Measurements from ENCODE around the gene TCF7L1.

GRCh38 chr2:85245891-85246290 is 112.7 kb downstream of the TCF7L1 start:
- TF ChIP-seq CTCF (IDR thresholded peaks at IDR 0.05) = no peak
- no peak for TF ChIP-seq EP300 (IDR thresholded peaks at IDR 0.05)
- TF ChIP-seq POLR2A (IDR thresholded peaks at IDR 0.05; ENCODE audit: low read depth) = no peak
- TF ChIP-seq POLR2AphosphoS5 (IDR thresholded peaks at IDR 0.05) = no peak

All from esophagus muscularis mucosa (tissue), 4 donors.